ENCODE measurements around the gene EGFR. TPM values are rescaled to one million over a fixed set of nuclear protein-coding genes. Genes with fewer than 3 reads are reported as not detected.

EGFR gene
- polyA plus RNA-seq, 1 of the 3 experiments (the other 2 are of a cell fraction) = 37.6 TPM

DNA sequence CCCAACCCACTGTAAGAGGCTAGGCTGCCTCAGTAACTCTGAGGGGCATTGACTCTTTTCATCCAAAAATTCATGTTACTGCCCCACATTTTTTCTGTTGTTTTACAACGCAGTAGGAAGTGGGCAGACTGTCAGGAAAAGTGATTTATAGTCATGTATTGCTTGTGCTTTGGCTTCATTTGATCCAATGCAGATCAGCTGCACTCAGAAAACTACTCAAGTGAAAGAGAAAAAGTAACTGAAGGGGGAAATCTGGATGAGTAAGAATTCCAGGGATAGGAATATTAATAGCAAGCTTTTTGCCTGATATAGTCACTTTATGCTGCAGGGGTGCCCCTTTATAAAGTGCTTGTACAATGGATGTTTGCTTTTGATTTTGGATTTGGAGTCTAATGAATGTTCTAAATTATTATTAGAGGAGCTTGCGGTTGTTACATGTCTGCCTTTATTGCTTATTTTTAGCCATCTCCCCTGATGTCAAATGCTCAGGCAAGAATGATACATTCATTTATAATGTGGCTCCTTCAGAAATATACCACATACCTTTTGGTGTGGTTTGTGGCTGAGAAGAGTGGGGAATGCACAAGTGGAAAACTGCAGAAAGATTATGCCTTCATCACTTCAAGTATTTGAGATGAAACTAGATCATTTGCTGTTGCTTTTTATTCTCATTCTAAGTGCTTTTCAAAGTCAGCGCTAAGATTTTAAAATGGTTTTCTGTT is 86.1 kb downstream of the EGFR start (continued):
- TF ChIP-seq IRF3 (IDR thresholded peaks at IDR 0.05; ENCODE audit: low read depth, low read length) (no peak), EZH2phosphoT487 (IDR thresholded peaks at IDR 0.05; ENCODE audit: borderline replicate concordance, low read depth) (no peak), EP300 (IDR thresholded peaks at IDR 0.05; ENCODE audit: borderline replicate concordance in 1 of 2, low read depth in 1 of 2, low read length in 1 of 2) (peak; percentile 26 to 71; a peak in 3 of 4 replicates), SIN3A (IDR thresholded peaks at IDR 0.05; ENCODE audit: borderline replicate concordance, low read depth, low read length) (0 out of 2 replicates have a peak, but pooled peaks have one; percentile 60), RXRA (IDR thresholded peaks at IDR 0.05; ENCODE audit: borderline replicate concordance, low read depth) (0 out of 2 replicates have a peak, but pooled peaks have one; percentile 17), TEAD4 (IDR thresholded peaks at IDR 0.05; ENCODE audit: borderline replicate concordance, insufficient read depth) (0 out of 2 replicates have a peak, but pooled peaks have one; percentile 17), YY1 (IDR thresholded peaks at IDR 0.05; ENCODE audit: low read depth) (no peak), NRF1 (IDR thresholded peaks at IDR 0.05; ENCODE audit: low read depth, low read length) (no peak)
- TF ChIP-seq, protein P1, sequence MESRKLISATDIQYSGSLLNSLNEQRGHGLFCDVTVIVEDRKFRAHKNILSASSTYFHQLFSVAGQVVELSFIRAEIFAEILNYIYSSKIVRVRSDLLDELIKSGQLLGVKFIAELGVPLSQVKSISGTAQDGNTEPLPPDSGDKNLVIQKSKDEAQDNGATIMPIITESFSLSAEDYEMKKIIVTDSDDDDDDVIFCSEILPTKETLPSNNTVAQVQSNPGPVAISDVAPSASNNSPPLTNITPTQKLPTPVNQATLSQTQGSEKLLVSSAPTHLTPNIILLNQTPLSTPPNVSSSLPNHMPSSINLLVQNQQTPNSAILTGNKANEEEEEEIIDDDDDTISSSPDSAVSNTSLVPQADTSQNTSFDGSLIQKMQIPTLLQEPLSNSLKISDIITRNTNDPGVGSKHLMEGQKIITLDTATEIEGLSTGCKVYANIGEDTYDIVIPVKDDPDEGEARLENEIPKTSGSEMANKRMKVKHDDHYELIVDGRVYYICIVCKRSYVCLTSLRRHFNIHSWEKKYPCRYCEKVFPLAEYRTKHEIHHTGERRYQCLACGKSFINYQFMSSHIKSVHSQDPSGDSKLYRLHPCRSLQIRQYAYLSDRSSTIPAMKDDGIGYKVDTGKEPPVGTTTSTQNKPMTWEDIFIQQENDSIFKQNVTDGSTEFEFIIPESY (IDR thresholded peaks at IDR 0.05; ENCODE audit: borderline replicate concordance, low read depth) = no peak

DNA sequence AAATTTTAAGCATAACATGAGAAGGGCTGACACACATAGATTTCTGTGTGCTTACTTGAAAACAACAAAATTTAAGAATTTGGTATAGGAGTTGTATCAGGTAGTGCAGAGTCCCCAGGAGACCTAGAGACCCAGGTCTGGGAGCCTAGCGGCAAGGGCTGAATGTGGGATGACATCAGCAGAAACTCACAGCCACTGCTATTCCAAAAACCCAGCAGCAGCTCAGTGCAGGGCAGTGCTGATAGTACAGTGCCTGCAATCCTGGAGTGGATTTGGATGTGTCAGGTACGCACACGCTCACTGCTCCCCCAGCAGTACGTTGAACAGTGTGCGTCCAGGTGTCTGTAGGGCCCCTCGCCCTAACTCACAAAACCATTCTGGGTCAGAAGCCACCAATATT is 87.1 kb downstream of the EGFR start:
- 97% methylated on average over 6 of the region's 6 CpGs for WGBS (ENCODE audit: low lambda C conversion rate)
- DNase-seq = peak; percentile 49
- Histone ChIP-seq H2AFZ (ENCODE audit: low read depth) (no peak overlapping the region), H3K27me3 (ENCODE audit: insufficient read depth) (no peaks in the 10 kb centered on the region), H4K20me1 (ENCODE audit: insufficient read depth) (peaks cover 58% of the 10 kb centered on the region), H3K9me2 (no peaks in the 10 kb centered on the region), H3K4me1 (ENCODE audit: control insufficient read depth in 1 of 2, insufficient read depth in 2 of 2, low read depth in 1 of 2, low read length in 1 of 2) (peaks cover 46 to 65% of the 10 kb centered on the region in 2 experiments), H3K4me2 (peak overlapping the region; percentile 38; the same call in 1 of the 2 replicates), H3K27ac (ENCODE audit: low read depth in 2 of 2, low read length in 1 of 2) (peak overlapping the region; percentile 54 to 76; a peak in 2 of 4 replicates), H3K9ac (no peak overlapping the region), H3K9me3 (no peaks in the 10 kb centered on the region), H3K36me3 (replicated peaks in 1 of 2; ENCODE audit: control insufficient read depth in 1 of 2, insufficient read depth in 2 of 2, low read length in 1 of 2) (peaks cover 5 to 17% of the 10 kb centered on the region in 2 experiments), H3K79me2 (ENCODE audit: insufficient read depth) (peaks cover 98% of the 10 kb centered on the region), H3K4me3 (ENCODE audit: low read depth in 2 of 2, low read length in 1 of 2) (no peak overlapping the region), H3F3A (replicated peaks; ENCODE audit: insufficient read depth) (peaks cover 36% of the 10 kb centered on the region)
- CTCF ChIA-PET = interaction anchor here (1.5 to 1.8 kb wide), 2 partner anchors 149 to 317 kb away, joined by 4 to 8 read pairs; no protein-coding TSS in a partner anchor
- no peak for TF ChIP-seq CHD2 (IDR thresholded peaks at IDR 0.05; ENCODE audit: low read length, partially characterized antibody)
- 0 out of 2 replicates have a peak, but pooled peaks have one; percentile 2 for TF ChIP-seq TCF12 (IDR thresholded peaks at IDR 0.05)
- TF ChIP-seq ELF1 (IDR thresholded peaks at IDR 0.05) = no peak
- no peak for TF ChIP-seq POLR2AphosphoS5 (IDR thresholded peaks at IDR 0.05; ENCODE audit: low read depth, low read length)
- no peak for TF ChIP-seq IRF3 (IDR thresholded peaks at IDR 0.05; ENCODE audit: low read depth, low read length)
- POLR2A ChIA-PET = no interaction called here

Data from SK-N-SH (cell line).